Lung (tissue), 12 donors: Measurements from ENCODE around the gene HBA2. TPM values are rescaled to one million over a fixed set of nuclear protein-coding genes. Genes with fewer than 3 reads are reported as not detected.

Source experiments
- ATAC-seq: fragments of 200-7000 bp; cut with Tn5 transposase; one replicate; pipeline ENCODE4 v1.9.1; 2020; ENCODE audit warnings: moderate number of reproducible peaks; ENCODE audit not compliant: insufficient read depth, low FRiP score
- DNase-seq, 3 donors: peaks; one replicate each; pipeline ENCODE4 v3.0.0-alpha.2; 2013 to 2017
- H3K27ac ChIP-seq, 2 donors: one replicate each; pipeline ENCODE4 v1.5.1; 2013; ENCODE audit warnings: mild to moderate bottlenecking in 2 of 2, moderate library complexity in 2 of 2, control low read depth in 1 of 2, inconsistent platforms in 1 of 2, low read depth in 1 of 2, low read length in 1 of 2
- H3K27me3 ChIP-seq, 3 donors: one replicate each; pipeline ENCODE4 v1.5.1; 2013; ENCODE audit warnings: low read length in 2 of 3; ENCODE audit not compliant: control insufficient read depth in 3 of 3, insufficient read depth in 3 of 3
- H3K36me3 ChIP-seq, 4 donors: one replicate each; pipeline ENCODE4 v1.5.1; 2013; ENCODE audit warnings: low read length in 4 of 4, mild to moderate bottlenecking in 1 of 4, moderate library complexity in 1 of 4; ENCODE audit not compliant: control insufficient read depth in 4 of 4, insufficient read depth in 4 of 4
- H3K4me1 ChIP-seq, 5 donors: one replicate each; pipeline ENCODE4 v1.5.1; 2013; ENCODE audit warnings: low read length in 5 of 5, mild to moderate bottlenecking in 2 of 5, moderate library complexity in 1 of 5; ENCODE audit not compliant: control insufficient read depth in 5 of 5, insufficient read depth in 5 of 5
- H3K4me3 ChIP-seq: one replicate; pipeline ENCODE4 v1.5.1; 2013; ENCODE audit warnings: mild to moderate bottlenecking, control low read depth, moderate library complexity
- H3K9ac ChIP-seq, 2 donors: one replicate each; pipeline ENCODE4 v1.5.1; 2013; ENCODE audit warnings: low read length in 2 of 2, control low read depth in 1 of 2; ENCODE audit not compliant: insufficient read depth in 1 of 2
- H3K9me3 ChIP-seq, 4 donors: one replicate each; pipeline ENCODE4 v1.5.1; 2013; ENCODE audit warnings: low read length in 3 of 4, mild to moderate bottlenecking in 1 of 4, moderate library complexity in 1 of 4; ENCODE audit not compliant: control insufficient read depth in 4 of 4, insufficient read depth in 3 of 4
- CTCF ChIP-seq: IDR thresholded peaks from 2 replicates; pipeline ENCODE4 v1.5.1; 2012; ENCODE audit warnings: mild to moderate bottlenecking; ENCODE audit errors: control extremely low read depth, extremely low read depth
- WGBS, 2 donors: extraction: QIAGEN DNeasy Blood & Tissue Kit; methylation state at CpG; one replicate each; pipeline ENCODE4 v1.1.7; 2013; 5-methylcytosine and 5-hydroxymethylcytosine counted together
- polyA plus RNA-seq, 2 donors: library from polyadenylated mRNA; stranded (reverse); fragments of 200-250 nt; gene quantifications; one replicate each; pipeline ENCODE4 v1.2.1, GENCODE V29; 2013
- total RNA-seq, 2 donors: library from RNA; depleted of rRNA in 1 of 2; stranded (reverse); fragments of >200 nt in 1 of 2; gene quantifications; one replicate each; pipeline ENCODE4 v1.2.1, GENCODE V29; 2014 to 2021
- donor health status: control.
- donor health status: control.
- donor health status: Bipolar disorder and iron deficiency.
- donor health status: healthy.
- donor health status: DM: yes; HTN: yes; CAD: no.

Gene HBA2
- total and polyA plus RNA-seq, 4 donors: 126 to 4,737 (median 822) TPM

GRCh38 chr16:129075-129474, 43.6 kb upstream of the HBA2 start:
- H3K27ac ChIP-seq: no peak overlapping the region
- DNase-seq: no peak
- no peaks in the 10 kb centered on the region for H3K9me3 ChIP-seq
- ATAC-seq: no peak
- no peaks in the 10 kb centered on the region for H3K4me1 ChIP-seq
- no peak overlapping the region for H3K9ac ChIP-seq
- H3K27me3 ChIP-seq: no peaks in the 10 kb centered on the region
- WGBS, 2 donors: 91 to 92% methylated on average over 2 of the region's 2 CpGs
- no peak overlapping the region for H3K4me3 ChIP-seq
- peaks cover 0 to 4% (median 0%) of the 10 kb centered on the region in 4 donors for H3K36me3 ChIP-seq
- no peak for TF ChIP-seq CTCF

- Histone ChIP-seq H3K9ac (no peak overlapping the region), H3K27ac (no peak overlapping the region), H3K27me3 (no peaks in the 10 kb centered on the region), H3K4me3 (no peak overlapping the region), H3K36me3 (no peaks in the 10 kb centered on the region), H3K4me1 (no peaks in the 10 kb centered on the region), H3K9me3 (no peaks in the 10 kb centered on the region)
- 94 to 97% methylated on average over 15 of the region's 15 CpGs for WGBS, 2 donors
- TF ChIP-seq CTCF: no peak
- no peak for ATAC-seq
- no peak for DNase-seq
Observed at GRCh38 chr16:130533-131173, 42.0 kb upstream of the HBA2 start.

- DNase-seq: no peak
- no peaks in the 10 kb centered on the region for H3K9me3 ChIP-seq
- no peak overlapping the region for H3K9ac ChIP-seq
- 94 to 95% methylated on average over 7 of the region's 7 CpGs for WGBS, 2 donors
- ATAC-seq: no peak
- no peaks in the 10 kb centered on the region for H3K27me3 ChIP-seq
- no peaks in the 10 kb centered on the region for H3K4me1 ChIP-seq
- no peaks in the 10 kb centered on the region for H3K36me3 ChIP-seq
- H3K27ac ChIP-seq: no peak overlapping the region
- no peak for TF ChIP-seq CTCF
- H3K4me3 ChIP-seq: no peak overlapping the region
Observed at GRCh38 chr16:132120-132519, 40.6 kb upstream of the HBA2 start.

- DNase-seq (no peak), ATAC-seq (no peak)
- Histone ChIP-seq H3K9me3 (no peaks in the 10 kb centered on the region), H3K4me1 (no peaks in the 10 kb centered on the region), H3K27me3 (no peaks in the 10 kb centered on the region), H3K36me3 (no peaks in the 10 kb centered on the region), H3K27ac (no peak overlapping the region), H3K4me3 (no peak overlapping the region), H3K9ac (no peak overlapping the region)
- WGBS, 2 donors: 96 to 98% methylated on average over 2 of the region's 2 CpGs
- no peak for TF ChIP-seq CTCF
Observed at GRCh38 chr16:133716-134115, 39.0 kb upstream of the HBA2 start.
